Ishikawa (cell line): ENCODE measurements around the gene GABRB3.

ENCODE experiments used
- EGR1 ChIP-seq: IDR thresholded peaks from 2 replicates; pipeline ENCODE4 v1.6.1; 2012
- TF ChIP-seq, protein P1 (sequence below): IDR thresholded peaks from 2 replicates; pipeline ENCODE4 v1.6.1; 2012

DNA sequence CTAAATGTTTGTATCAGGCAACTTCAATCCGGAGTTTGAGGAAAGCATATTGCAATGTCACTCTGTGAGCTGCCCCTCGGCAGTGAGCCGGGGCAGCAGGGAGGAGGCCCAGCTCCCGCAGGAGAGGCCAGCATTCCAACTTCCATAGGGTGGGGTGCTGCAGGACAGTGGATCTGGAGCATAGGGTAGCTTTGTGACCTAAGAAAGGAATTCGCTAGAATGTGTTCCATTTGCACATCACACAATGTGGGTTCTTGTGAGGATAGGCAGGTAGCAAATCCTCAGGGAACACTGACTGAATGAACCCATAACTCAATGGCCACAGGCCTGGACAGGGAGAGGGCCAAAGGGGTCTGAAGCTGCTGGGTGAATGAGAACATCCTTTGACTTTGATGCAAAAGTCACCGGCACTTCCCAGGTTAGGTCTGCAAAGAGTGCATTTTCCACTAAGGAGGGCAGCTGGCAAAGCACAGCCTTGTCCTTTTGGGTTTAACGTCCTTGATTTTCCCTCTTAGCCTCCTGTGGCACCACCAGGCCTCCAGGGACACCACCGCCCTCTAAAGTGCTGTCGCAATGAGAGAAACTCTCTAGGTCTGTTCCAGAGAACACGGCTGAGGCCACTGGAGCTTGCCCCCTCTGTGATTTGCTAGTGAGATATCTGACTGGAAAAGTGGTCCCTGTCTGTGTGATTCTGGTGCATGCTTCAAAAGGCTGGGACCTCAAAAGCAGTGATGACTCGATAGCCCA lies 36.2 kb downstream of the GABRB3 start:
- TF ChIP-seq EGR1, result no peak
- TF ChIP-seq, protein P1, sequence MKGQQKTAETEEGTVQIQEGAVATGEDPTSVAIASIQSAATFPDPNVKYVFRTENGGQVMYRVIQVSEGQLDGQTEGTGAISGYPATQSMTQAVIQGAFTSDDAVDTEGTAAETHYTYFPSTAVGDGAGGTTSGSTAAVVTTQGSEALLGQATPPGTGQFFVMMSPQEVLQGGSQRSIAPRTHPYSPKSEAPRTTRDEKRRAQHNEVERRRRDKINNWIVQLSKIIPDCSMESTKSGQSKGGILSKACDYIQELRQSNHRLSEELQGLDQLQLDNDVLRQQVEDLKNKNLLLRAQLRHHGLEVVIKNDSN, result no peak
